ENCODE results near the gene ROCK1. TPM values are rescaled to one million over a fixed set of nuclear protein-coding genes. Genes with fewer than 3 reads are reported as not detected.

The ROCK1 gene
- total RNA-seq, 1 experiment from 2014 or later, result 50.3 TPM

DNA sequence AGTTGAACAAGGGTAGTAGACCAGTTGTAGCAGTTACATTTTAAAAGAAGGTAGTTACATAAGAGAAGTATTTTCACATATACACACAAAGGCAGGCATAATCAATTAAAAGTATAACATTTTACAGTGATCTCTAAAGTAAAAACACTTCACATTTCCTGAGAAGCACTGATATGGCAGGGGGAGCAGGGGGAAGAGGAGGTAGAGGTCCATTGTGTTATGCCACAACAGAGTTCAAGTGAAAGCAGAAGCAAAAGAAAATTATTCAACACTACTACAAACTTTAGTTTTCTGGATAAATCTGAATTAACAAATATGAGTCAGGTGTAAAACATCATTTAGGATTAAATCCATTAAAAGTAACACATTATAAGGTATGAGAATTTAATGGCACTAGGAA lies 38.4 kb downstream of the ROCK1 start:
- TF ChIP-seq, protein P1, sequence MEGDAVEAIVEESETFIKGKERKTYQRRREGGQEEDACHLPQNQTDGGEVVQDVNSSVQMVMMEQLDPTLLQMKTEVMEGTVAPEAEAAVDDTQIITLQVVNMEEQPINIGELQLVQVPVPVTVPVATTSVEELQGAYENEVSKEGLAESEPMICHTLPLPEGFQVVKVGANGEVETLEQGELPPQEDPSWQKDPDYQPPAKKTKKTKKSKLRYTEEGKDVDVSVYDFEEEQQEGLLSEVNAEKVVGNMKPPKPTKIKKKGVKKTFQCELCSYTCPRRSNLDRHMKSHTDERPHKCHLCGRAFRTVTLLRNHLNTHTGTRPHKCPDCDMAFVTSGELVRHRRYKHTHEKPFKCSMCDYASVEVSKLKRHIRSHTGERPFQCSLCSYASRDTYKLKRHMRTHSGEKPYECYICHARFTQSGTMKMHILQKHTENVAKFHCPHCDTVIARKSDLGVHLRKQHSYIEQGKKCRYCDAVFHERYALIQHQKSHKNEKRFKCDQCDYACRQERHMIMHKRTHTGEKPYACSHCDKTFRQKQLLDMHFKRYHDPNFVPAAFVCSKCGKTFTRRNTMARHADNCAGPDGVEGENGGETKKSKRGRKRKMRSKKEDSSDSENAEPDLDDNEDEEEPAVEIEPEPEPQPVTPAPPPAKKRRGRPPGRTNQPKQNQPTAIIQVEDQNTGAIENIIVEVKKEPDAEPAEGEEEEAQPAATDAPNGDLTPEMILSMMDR (IDR thresholded peaks at IDR 0.05; ENCODE audit: insufficient read depth in 1 of 2, low read depth in 1 of 2, low read length in 1 of 2, severe bottlenecking in 1 of 2, unreplicated experiment in 1 of 2), result no peak
- H3K9me3 ChIP-seq, result no peaks in the 10 kb centered on the region
- Mint-ChIP-seq H3K27me3 (ENCODE audit: insufficient read depth, unreplicated experiment) (no peaks in the 10 kb centered on the region), H3K4me3 (ENCODE audit: unreplicated experiment) (no peak overlapping the region), H3K27ac (ENCODE audit: unreplicated experiment) (no peak overlapping the region), H3K36me3 (ENCODE audit: insufficient read depth, unreplicated experiment) (no peaks in the 10 kb centered on the region), H3K4me1 (ENCODE audit: low read depth, unreplicated experiment) (peaks cover 27% of the 10 kb centered on the region), H3K9me3 (ENCODE audit: unreplicated experiment) (no peaks in the 10 kb centered on the region)
- no peak for DNase-seq
- no peaks in the 10 kb centered on the region for H3K36me3 ChIP-seq (ENCODE audit: control insufficient read depth, insufficient read depth, low read length)
- no peak overlapping the region for H3K4me3 ChIP-seq (ENCODE audit: low read depth, low read length)
- H3K27me3 ChIP-seq (replicated peaks; ENCODE audit: control insufficient read depth, insufficient read depth, low read length), result no peaks in the 10 kb centered on the region
- ChIA-PET CTCF (no interaction called here), POLR2A (no interaction called here)
- H3K4me1 ChIP-seq, result peaks cover 56% of the 10 kb centered on the region
- intact Hi-C loops (cut with micrococcal nuclease; ENCODE audit: unreplicated experiment), result loop anchor here (5.0 kb wide), 1 partner anchor 39 kb away; the partner anchor contains the start of gene ROCK1
- BruUV-seq (replicated peaks), result no TSS peak

DNA sequence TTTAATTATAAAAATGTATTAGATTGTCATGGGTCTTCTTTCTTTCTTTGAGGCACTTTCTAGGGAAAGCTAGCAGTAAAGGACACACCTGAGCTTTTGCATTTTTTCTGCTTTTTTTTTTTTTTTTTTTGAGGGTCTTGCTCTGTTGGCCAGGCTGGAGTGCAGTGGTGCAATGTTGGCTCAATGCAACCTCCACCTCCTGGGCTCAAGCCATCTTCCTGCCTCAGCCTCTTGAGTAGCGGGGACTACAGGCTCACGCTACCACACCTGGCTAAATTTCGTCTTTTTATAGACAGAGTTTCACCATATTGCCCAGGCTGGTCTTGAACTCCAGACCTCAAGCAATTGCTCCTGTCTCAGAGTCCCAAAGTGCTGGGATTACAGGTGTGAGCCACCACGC lies 40.5 kb downstream of the ROCK1 start:
- Histone ChIP-seq H3K9me3 (no peaks in the 10 kb centered on the region), H3K27me3 (replicated peaks; ENCODE audit: control insufficient read depth, insufficient read depth, low read length) (no peaks in the 10 kb centered on the region), H3K4me3 (ENCODE audit: low read depth, low read length) (no peak overlapping the region), H3K4me1 (peaks cover 43% of the 10 kb centered on the region), H3K36me3 (ENCODE audit: control insufficient read depth, insufficient read depth, low read length) (no peaks in the 10 kb centered on the region)
- BruUV-seq (replicated peaks), result no TSS peak
- intact Hi-C loops (cut with micrococcal nuclease; ENCODE audit: unreplicated experiment), result loop anchor here (5.0 kb wide), 1 partner anchor 41 kb away; the partner anchor contains the start of gene ROCK1
- Mint-ChIP-seq H3K4me3 (ENCODE audit: unreplicated experiment) (no peak overlapping the region), H3K27me3 (ENCODE audit: insufficient read depth, unreplicated experiment) (no peaks in the 10 kb centered on the region), H3K36me3 (ENCODE audit: insufficient read depth, unreplicated experiment) (no peaks in the 10 kb centered on the region), H3K4me1 (ENCODE audit: low read depth, unreplicated experiment) (peaks cover 21% of the 10 kb centered on the region), H3K9me3 (ENCODE audit: unreplicated experiment) (no peaks in the 10 kb centered on the region), H3K27ac (ENCODE audit: unreplicated experiment) (no peak overlapping the region)
- TF ChIP-seq, protein P1 (IDR thresholded peaks at IDR 0.05; ENCODE audit: insufficient read depth in 1 of 2, low read depth in 1 of 2, low read length in 1 of 2, severe bottlenecking in 1 of 2, unreplicated experiment in 1 of 2), result no peak
- ChIA-PET POLR2A (no interaction called here), CTCF (no interaction called here)
- no peak for DNase-seq

DNA sequence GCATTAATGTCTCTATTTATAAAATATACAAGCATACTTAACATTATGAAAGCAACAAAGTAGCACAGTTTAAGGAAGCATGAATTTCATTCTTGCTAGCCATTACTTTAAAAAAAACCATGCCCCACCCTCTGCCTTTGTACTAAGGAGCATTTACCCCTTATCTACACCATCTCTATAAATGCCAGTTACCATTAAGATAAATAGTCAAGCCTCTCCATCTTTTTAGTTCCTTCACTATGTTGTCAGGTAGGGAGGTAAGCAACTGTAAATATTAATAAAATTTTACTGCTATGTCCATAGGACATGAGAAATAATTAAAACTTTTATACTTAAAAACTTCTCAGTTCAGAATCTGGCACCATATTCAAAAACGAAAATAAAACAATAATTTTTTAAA lies 42.1 kb downstream of the ROCK1 start:
- H3K27me3 ChIP-seq (replicated peaks; ENCODE audit: control insufficient read depth, insufficient read depth, low read length), result no peaks in the 10 kb centered on the region
- no peak for DNase-seq
- TF ChIP-seq, protein P1 (IDR thresholded peaks at IDR 0.05; ENCODE audit: insufficient read depth in 1 of 2, low read depth in 1 of 2, low read length in 1 of 2, severe bottlenecking in 1 of 2, unreplicated experiment in 1 of 2), result no peak
- BruUV-seq (replicated peaks), result no TSS peak
- POLR2A ChIA-PET, result no interaction called here
- no peaks in the 10 kb centered on the region for H3K27me3 Mint-ChIP-seq (ENCODE audit: insufficient read depth, unreplicated experiment)
- H3K4me1 ChIP-seq, result peaks cover 30% of the 10 kb centered on the region
- intact Hi-C loops (cut with micrococcal nuclease; ENCODE audit: unreplicated experiment), result no loop called here
- CTCF ChIA-PET, result no interaction called here
- no peaks in the 10 kb centered on the region for H3K36me3 ChIP-seq (ENCODE audit: control insufficient read depth, insufficient read depth, low read length)
- no peaks in the 10 kb centered on the region for H3K36me3 Mint-ChIP-seq (ENCODE audit: insufficient read depth, unreplicated experiment)
- H3K4me3 ChIP-seq (ENCODE audit: low read depth, low read length), result no peak overlapping the region
- no peak overlapping the region for H3K27ac Mint-ChIP-seq (ENCODE audit: unreplicated experiment)
- no peaks in the 10 kb centered on the region for H3K9me3 ChIP-seq
- H3K4me3 Mint-ChIP-seq (ENCODE audit: unreplicated experiment), result no peak overlapping the region
- no peaks in the 10 kb centered on the region for H3K9me3 Mint-ChIP-seq (ENCODE audit: unreplicated experiment)
- H3K4me1 Mint-ChIP-seq (ENCODE audit: low read depth, unreplicated experiment), result peaks cover 12% of the 10 kb centered on the region
